Activated CD4-positive, CD25-positive, alpha-beta regulatory T cell treated with anti-CD3 and anti-CD28 coated beads, Interleukin-2, amount 50 U/mL, for 24 hours (primary cell): ENCODE results near the gene TNFRSF12A.

Experiments used
- ATAC-seq, 2 donors: fragments of 150-1000 bp; cut with Tn5 transposase; one replicate each; pipeline ENCODE4 v1.10.0; 2021; ENCODE audit warnings: mild to moderate bottlenecking in 1 of 2, moderate library complexity in 1 of 2

TNFRSF12A gene

DNA sequence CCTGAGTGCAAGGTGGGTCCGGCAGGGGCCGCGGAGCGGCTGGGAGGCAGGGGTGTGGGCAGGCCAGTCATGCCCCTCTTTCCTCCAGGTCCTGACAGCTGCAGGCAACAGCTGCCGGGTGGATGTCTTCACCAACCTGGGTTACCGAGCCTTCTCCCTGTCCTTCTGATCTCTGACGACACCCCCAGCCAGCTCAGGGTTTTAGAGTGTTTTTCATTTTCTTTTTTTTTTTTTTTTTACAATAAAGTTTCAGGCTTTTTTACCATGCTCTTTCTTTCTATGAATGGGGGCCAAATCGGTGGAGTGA lies 7.3 kb downstream of the TNFRSF12A start:
- no peak for ATAC-seq

DNA sequence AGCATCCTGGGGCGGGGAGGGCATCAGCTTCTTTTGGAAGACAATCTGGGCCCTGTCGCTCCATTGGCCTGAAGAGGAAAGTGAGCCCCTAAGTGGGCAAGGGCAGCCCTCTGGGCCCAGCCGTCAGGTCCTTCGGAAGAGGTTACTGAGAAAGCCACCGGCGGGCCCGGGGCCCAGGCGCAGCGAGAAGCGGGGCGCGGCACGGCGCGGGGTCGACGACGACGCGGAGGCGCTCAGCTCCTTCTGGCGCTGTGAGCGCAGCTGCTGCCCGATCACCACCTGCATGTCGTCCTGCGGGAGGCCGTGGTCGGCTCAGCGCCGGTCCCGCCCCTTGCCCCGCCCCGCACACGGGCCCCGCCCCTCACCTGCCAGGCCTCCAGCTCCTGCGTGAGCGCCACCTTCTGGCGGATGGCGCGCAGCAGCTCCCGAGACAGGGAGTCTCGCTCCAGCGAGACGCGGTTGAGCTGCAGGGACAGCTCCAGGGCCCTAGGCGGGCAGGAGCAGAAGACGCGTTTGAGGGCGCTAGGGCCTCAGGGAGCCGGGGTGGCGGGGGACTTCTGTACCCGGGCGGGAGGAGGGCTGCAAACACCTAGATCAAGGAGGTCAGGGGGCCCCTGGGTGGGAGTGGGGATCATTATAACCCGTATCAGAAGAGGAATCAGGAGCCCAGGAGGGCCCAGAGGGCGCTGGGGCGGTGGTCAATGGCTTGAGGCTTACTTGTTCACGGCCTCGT lies 8.0 kb downstream of the TNFRSF12A start:
- ATAC-seq: peak; percentile 32 to 33

- ATAC-seq: no peak
These were observed 8.7 kb downstream of the TNFRSF12A start for GRCh38 chr16:3028716-3029319.

DNA sequence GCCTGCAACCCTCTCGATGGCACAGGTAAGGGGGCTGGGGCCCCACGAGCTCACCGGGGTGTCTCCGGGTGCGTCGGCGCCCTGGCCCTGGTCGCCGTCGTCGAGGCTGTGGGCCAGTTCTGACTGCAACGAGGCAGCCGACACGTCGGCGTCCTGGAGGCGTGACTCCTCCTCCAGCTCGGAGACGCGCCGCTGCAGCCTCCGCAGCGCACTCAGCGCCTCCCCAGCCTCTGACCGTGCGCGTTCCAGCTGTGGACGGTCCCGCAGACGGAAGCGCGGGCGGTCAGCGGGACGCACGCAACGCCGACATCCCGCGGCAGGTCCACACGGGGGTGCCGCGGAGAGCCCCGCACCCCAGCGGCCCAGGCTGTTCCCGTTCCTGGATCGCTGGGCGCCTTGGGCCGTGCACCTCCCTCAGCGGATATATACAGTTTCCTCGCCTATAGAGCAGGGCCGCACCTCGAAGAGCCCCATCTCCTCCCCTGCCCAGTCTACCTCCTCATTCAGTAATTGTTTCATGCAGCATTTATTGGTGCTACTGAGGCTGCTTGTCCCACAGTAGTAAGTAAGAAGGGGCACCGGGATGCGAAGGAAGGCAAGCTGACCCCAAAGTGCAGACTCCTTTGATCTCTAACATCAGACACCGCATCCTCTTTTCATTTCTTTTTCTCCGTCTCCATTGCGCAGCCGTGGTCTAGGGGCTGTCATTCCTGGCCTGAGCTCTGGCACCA lies 9.5 kb downstream of the TNFRSF12A start:
- ATAC-seq: peak; percentile 40 to 45

DNA sequence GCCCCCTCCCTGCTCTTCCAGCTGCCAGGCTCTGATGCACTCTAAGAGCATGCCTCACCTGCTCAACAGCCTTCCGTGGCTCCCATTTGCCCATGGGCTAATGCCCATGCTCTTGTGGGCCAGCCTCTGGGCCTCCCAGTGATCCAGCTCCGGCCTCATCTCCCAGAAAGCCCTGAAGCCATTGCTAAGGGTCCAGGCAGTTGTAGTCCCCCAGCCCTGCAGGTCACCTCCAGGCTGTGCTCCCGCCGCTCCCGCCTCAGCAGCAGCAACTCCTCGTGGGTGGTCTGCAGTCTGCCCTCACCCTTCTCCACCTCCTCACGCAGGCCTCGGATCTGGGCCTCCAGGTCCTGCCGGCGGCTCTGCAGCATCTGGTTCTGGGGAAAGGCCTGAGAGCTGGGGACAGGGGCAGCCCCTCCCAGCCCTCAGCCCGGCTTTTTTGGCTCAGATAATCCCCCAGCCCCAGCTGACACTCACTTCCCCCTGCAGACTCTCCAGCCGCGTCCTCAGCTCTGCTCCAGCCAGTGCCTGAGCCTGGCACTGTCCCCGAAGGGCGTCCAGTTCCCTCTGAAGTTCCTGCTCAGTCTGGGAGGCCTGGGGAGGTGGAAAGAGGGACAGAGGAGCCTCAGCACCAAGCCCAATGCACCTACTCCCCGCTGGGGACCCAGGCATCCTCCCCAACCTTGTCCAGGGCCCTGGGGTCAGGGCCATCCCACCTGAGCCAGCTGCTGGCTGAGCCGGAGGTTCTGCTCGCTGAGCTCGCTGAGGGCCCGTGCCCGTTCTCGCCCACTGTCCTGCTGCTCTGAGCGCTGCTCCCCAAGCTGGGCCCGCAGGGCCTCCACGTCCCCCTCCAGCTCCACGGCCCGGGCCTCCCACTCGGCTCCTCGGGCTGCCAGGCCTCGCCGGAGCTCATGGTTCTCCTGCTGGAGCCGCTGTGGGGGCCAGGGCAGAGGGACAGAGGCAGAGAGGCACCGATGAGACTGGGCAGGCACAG lies 10.3 kb downstream of the TNFRSF12A start:
- ATAC-seq: no peak

DNA sequence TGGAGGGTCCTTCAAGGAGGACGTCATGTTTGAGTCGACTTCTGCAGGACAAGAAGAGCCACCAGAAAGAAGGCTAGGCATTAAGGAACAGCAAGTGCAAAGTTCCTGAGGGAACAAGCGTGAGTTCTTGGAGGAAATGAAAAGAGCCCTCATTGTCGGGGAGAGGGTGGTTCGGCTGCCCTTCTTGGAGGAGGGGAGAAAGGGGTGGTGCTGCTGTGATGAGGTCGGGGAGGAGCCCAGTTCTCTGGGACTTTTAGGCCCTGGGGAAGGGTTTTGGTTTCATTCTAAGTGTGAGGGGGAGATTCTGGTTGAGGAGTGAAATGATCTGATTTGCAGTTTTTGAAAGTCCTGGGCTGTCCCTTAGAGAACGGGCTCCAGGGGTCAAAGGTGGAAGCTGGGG lies 12.5 kb downstream of the TNFRSF12A start:
- no peak for ATAC-seq

GRCh38 chr16:3035289-3035971 lies 15.3 kb downstream of the TNFRSF12A start:
- ATAC-seq: no peak

DNA sequence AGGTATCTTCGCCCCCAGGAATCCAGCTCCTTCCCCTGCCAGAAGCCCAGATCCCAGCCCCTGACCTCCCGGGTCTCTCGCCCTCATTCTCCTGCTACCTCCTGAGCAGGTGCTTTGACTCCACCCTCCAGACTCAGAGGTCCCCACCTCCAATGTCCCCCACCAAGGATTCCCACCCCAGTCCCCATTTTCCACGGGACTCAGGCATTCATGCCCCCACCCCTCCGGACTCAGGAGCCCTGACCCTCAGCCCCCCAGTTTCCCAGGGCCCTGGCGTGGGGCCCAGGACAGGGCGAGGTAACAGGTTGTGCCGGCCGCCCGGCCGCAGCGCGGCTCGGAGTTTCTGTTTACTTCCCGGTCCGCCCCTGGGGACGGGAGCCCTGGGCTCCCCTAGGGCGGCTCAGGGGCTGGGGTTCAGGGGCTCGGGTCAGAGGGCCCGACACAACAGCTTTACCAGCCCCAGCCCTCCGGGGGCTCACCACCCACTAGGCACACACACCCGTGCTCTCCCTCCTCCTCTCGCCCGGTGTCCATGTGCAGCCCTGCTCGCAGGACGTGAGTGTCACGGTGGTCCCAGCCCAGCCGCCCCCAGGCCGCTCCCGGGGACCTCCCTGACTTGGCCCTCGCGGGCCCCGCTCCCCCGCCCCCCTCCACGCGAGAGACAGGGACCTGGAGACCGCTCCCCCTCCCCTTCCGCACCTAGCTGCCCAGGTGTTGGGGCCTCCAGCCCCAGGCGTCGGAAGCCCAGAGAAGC lies 16.0 kb downstream of the TNFRSF12A start:
- ATAC-seq: no peak

DNA sequence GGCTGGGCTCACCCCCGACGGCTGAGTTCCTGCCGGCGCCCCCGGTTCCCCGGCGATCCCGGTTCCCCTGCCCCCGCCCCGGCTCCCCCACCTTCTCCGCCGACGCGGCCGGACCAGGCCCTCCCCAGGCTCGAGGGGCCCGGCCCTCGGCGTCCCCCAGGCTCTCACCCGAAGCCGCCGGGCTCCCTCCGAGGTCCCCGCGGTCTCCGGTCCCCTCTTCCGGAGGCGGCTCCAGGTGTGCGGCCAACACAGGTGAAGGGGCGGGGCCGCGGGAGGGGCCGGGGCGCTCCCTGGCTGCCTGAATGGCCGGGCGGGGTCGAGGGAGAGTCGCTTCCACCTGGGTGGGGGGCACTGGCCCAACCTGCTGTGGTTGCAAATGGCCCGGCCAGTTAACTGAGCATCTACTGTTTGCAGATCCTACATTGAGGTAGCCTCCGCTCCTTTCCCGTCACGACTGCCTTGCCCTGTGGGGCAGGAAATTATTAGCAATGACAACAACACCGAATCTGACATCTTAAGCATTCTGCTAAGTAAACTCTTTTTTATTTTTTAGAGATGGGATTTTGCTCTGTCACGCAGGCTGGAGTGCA lies 16.7 kb downstream of the TNFRSF12A start, which contains the start of gene BICDL2:
Gene BICDL2 (minus strand): TSS at position 219 of the 590 bp plus-strand sequence. CDS start 1,448 bp downstream, outside the sequence.
- ATAC-seq: no peak

GRCh38 chr16:3038256-3038655 lies 18.1 kb downstream of the TNFRSF12A start:
- ATAC-seq: no peak

DNA sequence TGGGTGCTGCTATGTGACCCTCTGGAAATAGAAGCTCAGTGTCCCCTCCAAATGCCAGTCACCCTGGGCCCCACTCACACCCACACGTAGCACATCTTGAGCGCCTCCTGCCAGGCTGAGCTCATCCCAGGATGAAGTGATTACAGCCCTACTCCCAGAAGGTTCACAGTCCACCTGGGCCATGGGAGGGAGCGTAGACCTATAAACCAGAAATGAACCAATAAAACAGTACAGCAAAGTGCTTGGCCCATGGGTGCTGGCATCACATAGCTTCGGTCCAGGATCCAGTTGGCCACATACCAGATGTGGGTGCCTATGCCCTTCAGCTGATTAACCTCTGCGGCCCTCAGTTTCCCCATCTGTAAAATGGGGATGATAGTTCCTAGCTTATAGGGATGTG lies 18.7 kb downstream of the TNFRSF12A start:
- ATAC-seq: no peak

DNA sequence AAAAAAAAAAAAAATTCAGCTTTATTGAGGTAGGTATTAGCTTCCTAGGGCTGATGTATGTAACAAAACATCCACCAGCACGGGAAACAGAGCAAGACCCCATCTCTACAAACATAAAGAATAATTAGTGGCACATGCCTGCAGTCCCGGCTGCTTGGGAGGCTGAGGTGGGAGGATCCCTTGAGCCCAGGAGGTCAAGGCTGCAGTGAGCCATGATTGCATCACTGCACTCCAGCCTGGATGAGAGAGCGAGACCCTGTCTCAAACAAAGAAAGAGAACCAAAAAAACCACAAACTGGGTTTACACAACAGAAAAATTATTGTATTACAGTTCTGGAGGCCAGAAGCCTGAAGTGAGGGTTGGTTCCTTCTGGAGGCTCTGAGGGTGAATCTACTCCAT lies 22.2 kb downstream of the TNFRSF12A start:
- ATAC-seq: no peak

- ATAC-seq: no peak
These were observed 24.5 kb downstream of the TNFRSF12A start for GRCh38 chr16:3044708-3045107.

- peak; percentile 14 to 32 for ATAC-seq
These were observed 25.8 kb downstream of the TNFRSF12A start, which contains the start of gene MMP25 for GRCh38 chr16:3045758-3046640. TSS of gene MMP25 (plus strand) at chr16:3046561. CDS start at chr16:3046918, 357 bp downstream.

DNA sequence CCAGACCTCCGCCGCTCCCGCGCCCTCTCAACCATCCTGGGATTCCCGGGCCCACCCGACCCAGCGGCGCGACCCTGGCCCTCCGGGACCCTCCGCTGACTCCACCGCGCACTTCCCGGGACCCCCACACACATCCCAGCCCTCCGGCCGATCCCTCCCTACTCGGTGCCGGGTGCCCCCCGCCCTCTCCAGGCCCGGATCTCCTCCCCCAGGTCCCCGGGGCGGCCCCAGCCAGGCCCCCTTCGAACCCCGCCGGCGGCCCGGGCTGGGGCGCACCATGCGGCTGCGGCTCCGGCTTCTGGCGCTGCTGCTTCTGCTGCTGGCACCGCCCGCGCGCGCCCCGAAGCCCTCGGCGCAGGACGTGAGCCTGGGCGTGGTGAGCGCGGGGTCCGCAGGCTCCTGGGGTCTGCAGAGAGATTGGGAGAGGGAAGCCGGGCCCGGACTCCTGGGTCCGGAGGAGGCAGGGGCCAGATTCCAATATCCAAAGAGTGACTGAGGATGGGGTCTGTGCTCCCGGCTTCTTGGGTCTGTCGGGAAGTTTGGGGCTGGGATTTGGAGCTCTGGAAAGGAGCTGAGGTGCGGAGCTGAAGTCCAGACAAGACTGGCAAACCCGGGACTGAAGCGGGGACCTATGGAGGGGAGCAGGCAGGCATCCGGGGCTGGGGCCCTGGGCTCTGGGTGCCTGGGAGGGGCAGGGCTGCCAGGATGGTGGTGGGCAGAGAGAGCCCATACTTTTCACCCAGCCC lies 26.6 kb downstream of the TNFRSF12A start:
- ATAC-seq: peak; percentile 36 to 42

GRCh38 chr16:3047387-3047720 lies 27.2 kb downstream of the TNFRSF12A start:
- no peak for ATAC-seq

DNA sequence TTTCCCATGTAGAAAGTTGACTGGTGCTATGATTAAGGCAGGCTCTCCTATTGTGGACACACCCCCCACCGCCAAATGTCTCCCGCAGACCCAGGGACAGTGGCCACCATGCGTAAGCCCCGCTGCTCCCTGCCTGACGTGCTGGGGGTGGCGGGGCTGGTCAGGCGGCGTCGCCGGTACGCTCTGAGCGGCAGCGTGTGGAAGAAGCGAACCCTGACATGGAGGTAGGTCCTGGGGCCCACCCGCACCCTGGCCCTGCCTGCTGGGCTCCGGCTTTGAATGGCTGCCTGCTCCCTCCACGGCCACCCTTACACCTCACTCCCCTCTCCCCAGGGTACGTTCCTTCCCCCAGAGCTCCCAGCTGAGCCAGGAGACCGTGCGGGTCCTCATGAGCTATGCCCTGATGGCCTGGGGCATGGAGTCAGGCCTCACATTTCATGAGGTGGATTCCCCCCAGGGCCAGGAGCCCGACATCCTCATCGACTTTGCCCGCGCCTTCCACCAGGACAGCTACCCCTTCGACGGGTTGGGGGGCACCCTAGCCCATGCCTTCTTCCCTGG lies 29.8 kb downstream of the TNFRSF12A start:
- no peak for ATAC-seq

DNA sequence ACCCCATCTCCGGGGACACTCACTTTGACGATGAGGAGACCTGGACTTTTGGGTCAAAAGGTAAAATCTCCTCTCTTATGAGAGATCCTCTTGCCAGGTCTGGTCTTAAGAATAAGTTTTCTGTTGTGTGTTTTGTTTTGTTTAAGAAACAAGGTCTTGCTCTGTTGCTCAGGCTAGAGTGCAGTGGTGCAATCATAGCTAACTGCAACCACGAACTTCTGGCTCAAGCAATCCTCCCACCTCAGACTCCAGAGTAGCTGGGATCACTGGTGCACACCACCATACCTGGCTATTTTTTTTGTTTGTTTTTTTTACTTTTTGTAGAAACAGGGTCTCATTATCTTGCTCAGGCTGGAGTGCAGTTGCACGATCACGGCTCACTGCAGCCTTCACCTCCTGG lies 30.3 kb downstream of the TNFRSF12A start:
- no peak for ATAC-seq

DNA sequence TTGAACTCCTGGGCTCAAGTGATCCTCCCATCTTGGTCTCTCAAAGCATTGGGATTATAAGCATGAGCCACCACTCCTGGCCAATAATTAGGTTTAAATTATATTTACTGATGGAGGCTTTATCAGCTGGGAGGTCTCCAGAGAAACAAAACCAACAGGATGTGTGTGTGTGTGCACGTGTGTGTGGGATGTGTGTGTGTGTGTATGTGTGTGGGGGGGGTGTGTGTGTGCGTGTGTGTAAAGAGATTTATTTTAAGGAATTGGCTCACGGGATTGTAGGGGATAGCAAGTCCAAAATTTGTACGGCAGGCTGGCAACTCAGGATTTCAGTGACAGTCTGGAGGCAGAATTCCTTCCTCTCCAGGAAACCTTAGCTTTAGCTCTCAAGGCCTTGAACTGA lies 30.8 kb downstream of the TNFRSF12A start:
- ATAC-seq: no peak
